Measurements from ENCODE around the gene GNG11. TPM values are rescaled to one million over a fixed set of nuclear protein-coding genes. Genes with fewer than 3 reads are reported as not detected.
A peak's percentile ranks its signal among the peaks of the same experiment; 100 is the strongest.
"Not testable (repeated sequence)": the region's sequence is repeated elsewhere in the genome, so short reads cannot be mapped to it uniquely, and the experiment has no call there.

The GNG11 gene
- total and polyA plus RNA-seq, 5 experiments from 2014 or later = 0.16 TPM; not detected in 4

DNA sequence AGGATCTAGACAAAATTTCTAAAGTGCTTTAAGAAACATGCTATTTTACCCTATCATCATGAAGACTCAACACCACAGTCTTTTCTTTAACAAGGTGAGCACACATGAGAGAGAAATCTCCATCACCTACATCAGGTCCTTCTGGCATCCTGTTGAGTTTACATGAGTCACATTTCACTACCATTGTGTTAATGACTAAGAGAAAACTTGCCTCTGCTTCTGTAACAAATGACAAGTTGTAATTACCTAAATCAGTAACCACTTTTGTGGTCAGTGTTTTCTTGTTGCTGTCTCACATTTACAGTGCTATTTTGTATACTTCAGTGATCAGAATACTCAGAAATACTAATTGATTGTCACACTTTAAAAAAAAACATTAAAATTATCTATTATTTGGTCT is 5.6 kb upstream of the GNG11 start:
- H3K27ac Mint-ChIP-seq, H3K36me3 Mint-ChIP-seq, POLR2A ChIA-PET, H3K9me3 Mint-ChIP-seq, DNase-seq, ATAC-seq, H3K4me1 Mint-ChIP-seq, H3K4me3 Mint-ChIP-seq: not testable (repeated sequence)
- H3K27me3 Mint-ChIP-seq = peaks cover 8 to 35% (median 21%) of the 10 kb centered on the region in 5 donors

GRCh38 chr7:93916315-93916714 is 5.2 kb upstream of the GNG11 start:
- not testable (repeated sequence) for ATAC-seq, H3K27ac Mint-ChIP-seq

DNA sequence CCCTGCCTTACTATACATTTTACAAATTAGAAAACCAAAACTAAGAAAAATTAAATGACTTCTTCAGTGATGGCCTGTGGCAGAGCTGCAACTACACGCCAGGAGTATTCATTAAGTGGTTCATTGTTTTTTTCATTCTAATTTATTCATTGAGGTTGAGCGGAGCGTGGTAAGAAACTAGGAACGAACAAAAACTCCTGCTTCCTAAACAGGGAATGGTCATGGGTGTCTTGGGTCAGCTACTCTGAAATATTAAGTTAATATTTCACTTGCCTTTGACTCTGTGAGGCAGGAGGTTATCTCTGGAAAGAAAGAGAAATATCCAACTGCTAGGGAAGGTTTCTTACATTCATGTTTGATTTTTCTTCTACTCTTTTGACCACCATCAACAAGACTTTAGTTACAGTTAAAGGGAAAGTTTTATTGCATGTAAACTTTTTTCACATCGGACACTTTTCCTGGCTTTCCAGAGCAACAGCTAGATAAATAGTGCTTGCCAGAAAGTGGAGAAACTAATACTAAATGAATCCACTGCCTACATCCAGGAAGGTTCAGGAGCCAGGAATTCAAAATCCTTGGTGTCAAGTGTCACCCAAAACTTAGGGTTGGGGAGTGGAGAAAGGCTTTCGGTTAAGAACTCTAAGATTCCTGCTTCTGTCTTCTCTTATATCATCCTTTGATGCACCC is 896 bp upstream of the GNG11 start:
- H3K4me3 Mint-ChIP-seq = peak overlapping the region in 4 of 10 donors; percentile 7 to 59 (median 10)
- ATAC-seq = no peak

More at GRCh38 chr7:93916315-93916714, 5.2 kb upstream of the GNG11 start:
- DNase-seq, H3K4me1 Mint-ChIP-seq, H3K4me3 Mint-ChIP-seq, H3K9me3 Mint-ChIP-seq, H3K36me3 Mint-ChIP-seq, POLR2A ChIA-PET: not testable (repeated sequence)
- peaks cover 9 to 39% (median 24%) of the 10 kb centered on the region in 5 donors for H3K27me3 Mint-ChIP-seq

GRCh38 chr7:93921186-93921585 is 349 bp upstream of the GNG11 start:
- Mint-ChIP-seq H3K27me3 (peaks cover 15 to 48% (median 30%) of the 10 kb centered on the region in 5 donors), H3K4me1 (peaks cover 0 to 7% (median 3%) of the 10 kb centered on the region in 4 donors), H3K4me3 (peak overlapping the region in 6 of 10 donors; percentile 22 to 75 (median 63)), H3K27ac (no peak overlapping the region), H3K36me3 (no peaks in the 10 kb centered on the region), H3K9me3 (peaks cover 0 to 2% (median 0%) of the 10 kb centered on the region in 9 donors)
- ATAC-seq (no peak), DNase-seq (no peak)
- POLR2A ChIA-PET = interaction anchor here (0.7 kb wide), 1 partner anchor 14 kb away, joined by 3 read pairs; no protein-coding TSS in a partner anchor

More for the DNA sequence above, 896 bp upstream of the GNG11 start:
- no peak for DNase-seq
- Mint-ChIP-seq H3K27ac (peak overlapping the region in 1 of 10 donors; percentile 83), H3K4me1 (peaks cover 0 to 7% (median 3%) of the 10 kb centered on the region in 4 donors), H3K36me3 (no peaks in the 10 kb centered on the region), H3K27me3 (peaks cover 15 to 49% (median 30%) of the 10 kb centered on the region in 5 donors), H3K9me3 (peaks cover 0 to 2% (median 0%) of the 10 kb centered on the region in 9 donors)
- POLR2A ChIA-PET = no interaction called here

GRCh38 chr7:93923296-93923695 is 1.8 kb downstream of the GNG11 start:
- Mint-ChIP-seq H3K36me3 (no peaks in the 10 kb centered on the region), H3K27me3 (peaks cover 11 to 44% (median 21%) of the 10 kb centered on the region in 5 donors), H3K9me3 (no peaks in the 10 kb centered on the region), H3K4me1 (peaks cover 0 to 7% (median 3%) of the 10 kb centered on the region in 4 donors), H3K4me3 (no peak overlapping the region), H3K27ac (no peak overlapping the region)
- POLR2A ChIA-PET = no interaction called here
- no peak for DNase-seq
- ATAC-seq = no peak

GRCh38 chr7:93923942-93924341 is 2.4 kb downstream of the GNG11 start:
- peaks cover 0 to 7% (median 3%) of the 10 kb centered on the region in 4 donors for H3K4me1 Mint-ChIP-seq

GRCh38 chr7:93926800-93927199 is 5.3 kb downstream of the GNG11 start:
- Mint-ChIP-seq H3K27me3 (peaks cover 14 to 46% (median 25%) of the 10 kb centered on the region in 5 donors), H3K27ac (no peak overlapping the region), H3K4me1 (peaks cover 0 to 6% (median 3%) of the 10 kb centered on the region in 4 donors), H3K4me3 (no peak overlapping the region), H3K36me3 (no peaks in the 10 kb centered on the region), H3K9me3 (no peaks in the 10 kb centered on the region)
- ATAC-seq (no peak), DNase-seq (no peak)
- POLR2A ChIA-PET = no interaction called here

More at GRCh38 chr7:93923942-93924341, 2.4 kb downstream of the GNG11 start:
- Mint-ChIP-seq H3K9me3 (no peaks in the 10 kb centered on the region), H3K27me3 (peaks cover 11 to 44% (median 21%) of the 10 kb centered on the region in 5 donors), H3K4me3 (no peak overlapping the region), H3K27ac (no peak overlapping the region), H3K36me3 (no peaks in the 10 kb centered on the region)
- DNase-seq (no peak), ATAC-seq (no peak)
- POLR2A ChIA-PET = no interaction called here

- Mint-ChIP-seq H3K27me3 (peaks cover 11 to 46% (median 23%) of the 10 kb centered on the region in 5 donors), H3K4me1 (no peaks in the 10 kb centered on the region), H3K36me3 (no peaks in the 10 kb centered on the region), H3K27ac (no peak overlapping the region), H3K4me3 (no peak overlapping the region), H3K9me3 (no peaks in the 10 kb centered on the region)
- ATAC-seq = no peak
- POLR2A ChIA-PET = no interaction called here
- DNase-seq = no peak
These were observed 6.0 kb downstream of the GNG11 start for GRCh38 chr7:93927585-93927984.

DNA sequence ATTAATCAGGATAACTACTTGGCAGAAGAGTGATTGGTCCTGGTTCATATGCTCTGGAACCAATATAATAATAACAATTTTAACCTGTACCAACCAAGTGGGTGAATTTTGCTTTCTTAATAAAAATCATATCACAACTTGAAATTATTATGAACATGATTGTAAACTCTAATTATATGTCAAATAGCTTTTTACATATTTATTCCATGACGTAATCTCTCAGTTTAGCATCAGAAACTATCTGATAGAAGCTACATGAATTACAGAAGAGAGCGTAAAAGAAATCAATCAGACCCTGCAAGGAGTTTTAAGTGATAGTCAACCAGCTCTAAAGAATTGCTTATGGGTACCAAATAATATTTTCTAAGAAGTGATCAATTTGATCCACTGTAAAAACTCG is 10.1 kb downstream of the GNG11 start:
- Mint-ChIP-seq H3K36me3 (no peaks in the 10 kb centered on the region), H3K27me3 (peaks cover 10 to 25% (median 12%) of the 10 kb centered on the region in 5 donors), H3K27ac (no peak overlapping the region), H3K9me3 (peaks cover 0 to 3% (median 0%) of the 10 kb centered on the region in 9 donors), H3K4me1 (no peaks in the 10 kb centered on the region), H3K4me3 (no peak overlapping the region)
- ATAC-seq (no peak), DNase-seq (no peak)
- POLR2A ChIA-PET = no interaction called here

DNA sequence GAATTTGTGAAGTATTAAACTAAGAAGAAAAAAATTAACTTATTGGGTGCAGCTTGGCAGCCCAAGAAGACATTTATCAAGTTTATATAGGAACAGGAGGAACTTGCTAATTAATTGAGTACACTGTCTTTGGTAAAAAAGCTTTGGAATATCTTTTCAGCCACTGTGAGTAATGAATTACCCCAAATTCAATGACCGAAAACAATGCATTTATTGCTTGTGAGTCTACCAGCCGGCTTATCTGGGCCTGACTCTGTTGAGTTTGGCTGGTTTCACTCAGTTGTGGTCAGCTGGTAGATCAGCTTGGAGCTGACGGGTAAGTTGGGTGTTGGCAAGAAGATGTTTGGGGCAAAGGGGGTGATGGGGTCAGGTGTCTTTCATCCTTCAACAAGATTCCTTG is 11.6 kb downstream of the GNG11 start:
- ATAC-seq = no peak
- no peaks in the 10 kb centered on the region for H3K4me1 Mint-ChIP-seq
- no peak overlapping the region for H3K4me3 Mint-ChIP-seq
- peaks cover 10 to 16% (median 14%) of the 10 kb centered on the region in 5 donors for H3K27me3 Mint-ChIP-seq
- POLR2A ChIA-PET = no interaction called here
- H3K9me3 Mint-ChIP-seq = peaks cover 0 to 7% (median 0%) of the 10 kb centered on the region in 9 donors
- no peak overlapping the region for H3K27ac Mint-ChIP-seq
- peaks cover 0 to 4% (median 0%) of the 10 kb centered on the region in 3 donors for H3K36me3 Mint-ChIP-seq
- DNase-seq = no peak

DNA sequence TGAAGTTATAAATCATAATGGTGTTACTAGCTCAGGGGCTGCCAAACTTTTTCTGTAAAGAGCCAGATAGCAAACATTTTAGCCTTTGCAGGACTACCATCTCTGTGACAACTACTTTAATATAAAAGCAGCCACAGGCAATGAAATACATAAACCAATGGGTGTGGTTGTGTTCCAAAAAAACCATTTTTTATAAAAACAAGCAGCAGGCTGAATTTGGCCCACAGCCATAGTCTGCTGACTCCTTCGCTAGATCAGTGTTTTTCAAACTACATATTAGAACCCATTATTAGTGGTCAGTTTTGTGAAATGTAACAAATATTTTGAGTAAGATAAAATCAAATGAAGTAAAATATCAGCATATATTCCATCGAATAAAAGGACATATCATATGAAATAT is 13.6 kb downstream of the GNG11 start:
- Mint-ChIP-seq H3K4me1 (peaks cover 0 to 3% (median 0%) of the 10 kb centered on the region in 4 donors), H3K36me3 (peaks cover 0 to 4% (median 0%) of the 10 kb centered on the region in 3 donors), H3K4me3 (no peak overlapping the region), H3K27ac (no peak overlapping the region), H3K9me3 (peaks cover 0 to 7% (median 2%) of the 10 kb centered on the region in 9 donors), H3K27me3 (peaks cover 12 to 21% (median 17%) of the 10 kb centered on the region in 5 donors)
- DNase-seq (no peak), ATAC-seq (no peak)
- POLR2A ChIA-PET = no interaction called here

DNA sequence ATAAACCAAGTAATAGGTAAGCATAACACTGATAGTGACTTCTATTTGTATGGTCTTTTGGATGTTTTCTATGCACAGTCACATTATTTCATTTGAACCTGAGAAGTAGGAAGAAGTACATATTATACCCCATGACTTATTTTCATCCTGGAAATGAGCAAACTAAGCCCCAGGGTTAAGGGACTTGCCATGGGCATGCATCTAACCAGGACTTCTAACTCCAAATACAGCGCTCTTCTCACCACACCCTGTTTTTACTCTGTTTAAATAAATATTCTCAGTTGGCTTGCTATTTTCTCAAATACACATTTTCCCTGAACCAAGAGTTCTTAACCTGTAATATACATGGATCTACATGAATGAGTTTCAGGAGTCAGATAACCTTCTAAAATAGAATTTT is 16.3 kb downstream of the GNG11 start:
- H3K4me3 Mint-ChIP-seq = no peak overlapping the region
- H3K9me3 Mint-ChIP-seq = peaks cover 0 to 7% (median 2%) of the 10 kb centered on the region in 9 donors
- ATAC-seq (no peak), DNase-seq (no peak)
- peaks cover 0 to 4% (median 0%) of the 10 kb centered on the region in 4 donors for H3K4me1 Mint-ChIP-seq
- peaks cover 0 to 4% (median 0%) of the 10 kb centered on the region in 3 donors for H3K36me3 Mint-ChIP-seq
- H3K27ac Mint-ChIP-seq = no peak overlapping the region
- peaks cover 10 to 22% (median 13%) of the 10 kb centered on the region in 5 donors for H3K27me3 Mint-ChIP-seq
- POLR2A ChIA-PET = no interaction called here

- Mint-ChIP-seq H3K4me3 (no peak overlapping the region), H3K4me1 (peaks cover 0 to 4% (median 0%) of the 10 kb centered on the region in 4 donors), H3K27ac (no peak overlapping the region)
These were observed 16.8 kb downstream of the GNG11 start for GRCh38 chr7:93938293-93938692.

More at GRCh38 chr7:93938293-93938692, 16.8 kb downstream of the GNG11 start:
- peaks cover 10 to 25% (median 14%) of the 10 kb centered on the region in 5 donors for H3K27me3 Mint-ChIP-seq
- DNase-seq (no peak), ATAC-seq (no peak)
- H3K9me3 Mint-ChIP-seq = peaks cover 0 to 7% (median 2%) of the 10 kb centered on the region in 9 donors
- POLR2A ChIA-PET = no interaction called here
- H3K36me3 Mint-ChIP-seq = peaks cover 0 to 4% (median 0%) of the 10 kb centered on the region in 3 donors
